ENCODE measurements around the gene IPO5.
"Not testable (repeated sequence)": the region's sequence is repeated elsewhere in the genome, so short reads cannot be mapped to it uniquely, and the experiment has no call there.

The IPO5 gene

DNA sequence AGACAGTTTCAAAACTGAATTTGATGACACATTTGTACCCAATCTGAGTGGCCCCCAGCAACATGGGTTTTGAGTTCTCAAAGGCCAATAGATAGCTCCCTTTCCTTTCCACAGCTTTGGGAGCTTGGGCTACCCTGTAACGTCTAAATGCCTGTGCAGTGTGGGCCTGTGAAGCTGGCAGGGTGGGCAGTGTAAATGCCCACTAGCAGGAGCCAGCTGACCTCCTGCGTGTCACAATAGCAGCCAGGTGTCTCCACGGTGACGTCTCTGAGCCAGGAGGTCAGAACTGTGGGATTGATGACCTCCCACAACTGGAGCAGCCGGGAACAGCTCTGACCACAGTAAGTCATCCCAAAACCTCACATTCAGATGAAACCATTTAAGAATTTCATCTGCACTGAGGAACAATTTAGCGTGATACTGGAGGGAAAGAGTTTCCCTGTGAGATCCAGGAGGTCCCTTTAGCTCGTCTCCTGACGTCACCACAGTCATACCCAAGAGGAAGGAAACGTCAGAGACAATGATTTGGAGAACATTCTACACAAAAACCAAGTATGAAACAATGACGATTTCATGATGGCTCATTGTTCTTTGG lies at the start of gene IPO5:
TSS of gene IPO5 (plus strand) at position 300 of the 595 bp plus-strand sequence. CDS start 23,022 bp downstream, outside the sequence.
- DNase-seq, result no peak

DNA sequence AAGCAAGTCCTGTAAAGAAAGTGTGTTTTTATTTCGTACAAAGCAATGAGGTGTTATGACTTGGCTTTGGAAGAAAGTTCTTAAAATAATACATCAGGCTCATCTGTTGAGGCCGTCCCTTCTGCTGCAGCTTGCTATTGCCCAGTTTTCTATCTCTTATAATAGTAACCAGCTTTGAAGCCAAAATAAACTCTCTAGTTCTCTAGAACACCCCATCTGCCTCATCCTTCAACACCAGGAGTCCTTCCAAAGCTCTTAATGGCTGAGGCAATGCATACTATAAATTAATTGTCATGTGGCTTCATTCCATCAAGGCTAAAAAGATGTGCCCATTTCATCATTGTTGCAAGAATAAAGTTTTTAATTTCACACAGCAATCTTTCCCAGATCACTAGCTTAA lies 49.4 kb upstream of the IPO5 start:
- DNase-seq, result no peak

- no peak for DNase-seq
Observed at GRCh38 chr13:97905517-97905916, 48.0 kb upstream of the IPO5 start.

GRCh38 chr13:97911311-97912138 lies 42.0 kb upstream of the IPO5 start:
- DNase-seq, result no peak

DNA sequence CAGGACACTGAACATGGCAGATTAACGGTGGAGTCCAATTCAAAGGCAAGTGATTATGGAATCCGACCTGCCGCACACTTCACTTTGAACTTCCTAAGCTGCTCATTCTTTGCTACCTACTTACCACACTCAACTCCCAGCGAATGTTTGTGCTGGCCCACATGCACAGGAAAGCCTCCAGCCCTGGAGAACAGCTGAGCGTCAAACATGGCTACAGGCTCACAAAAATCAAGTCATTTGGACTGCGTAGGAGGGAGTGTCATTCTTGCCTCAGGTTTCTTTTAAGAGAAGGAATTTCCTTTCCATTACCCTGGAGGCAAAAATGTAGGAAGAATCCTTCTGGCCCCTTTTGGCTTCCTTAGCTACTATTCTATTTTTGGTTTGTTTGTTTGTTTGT lies 41.3 kb upstream of the IPO5 start:
- no peak for DNase-seq

GRCh38 chr13:97913206-97913605 lies 40.3 kb upstream of the IPO5 start:
- DNase-seq, result no peak

DNA sequence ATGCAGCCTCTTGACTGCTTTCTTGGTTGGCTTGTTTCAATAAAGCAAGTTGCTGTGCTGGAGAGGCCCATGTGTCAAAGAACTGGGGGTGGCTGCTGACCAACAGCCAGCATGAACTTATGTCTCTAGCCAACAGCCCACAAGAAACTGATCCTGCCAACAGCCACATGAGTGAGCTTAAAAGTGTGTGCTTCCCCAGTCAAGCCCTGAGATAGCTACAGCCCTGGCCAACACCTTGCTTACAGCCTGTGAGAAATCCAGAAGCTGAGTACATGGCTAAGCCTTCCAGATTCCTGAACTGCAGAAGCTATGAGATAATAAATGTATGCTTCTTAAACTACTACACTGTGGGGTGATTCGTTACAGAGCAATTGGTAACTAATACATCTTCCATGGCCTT lies 38.9 kb upstream of the IPO5 start:
- DNase-seq, result no peak

GRCh38 chr13:97921176-97921816 lies 32.2 kb upstream of the IPO5 start:
- DNase-seq, result no peak

GRCh38 chr13:97928301-97928700 lies 25.2 kb upstream of the IPO5 start:
- DNase-seq, result no peak

DNA sequence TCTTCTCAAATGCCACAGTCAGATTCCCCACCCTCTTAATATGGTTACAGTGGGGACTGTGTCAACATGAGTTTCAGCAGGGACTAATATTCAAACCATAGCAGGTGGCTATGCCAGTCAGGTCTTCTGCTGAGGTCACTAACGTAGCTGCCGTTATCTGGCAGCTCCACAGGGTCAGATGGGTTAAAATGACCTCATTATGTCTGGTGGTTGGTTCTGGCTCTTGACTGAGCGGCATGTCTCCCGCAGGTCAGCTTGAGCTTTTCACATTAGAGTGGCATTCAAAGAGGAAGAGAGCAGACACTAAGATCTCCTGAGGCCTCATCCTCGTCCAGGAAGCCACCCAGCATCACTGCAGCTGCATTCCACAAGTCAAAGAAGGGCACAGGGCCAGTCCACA lies 21.4 kb upstream of the IPO5 start:
- peak; percentile 53 for DNase-seq

GRCh38 chr13:97932647-97933046 lies 20.8 kb upstream of the IPO5 start:
- no peak for DNase-seq

- DNase-seq, result no peak
Observed at GRCh38 chr13:97933776-97934175, 19.7 kb upstream of the IPO5 start.

DNA sequence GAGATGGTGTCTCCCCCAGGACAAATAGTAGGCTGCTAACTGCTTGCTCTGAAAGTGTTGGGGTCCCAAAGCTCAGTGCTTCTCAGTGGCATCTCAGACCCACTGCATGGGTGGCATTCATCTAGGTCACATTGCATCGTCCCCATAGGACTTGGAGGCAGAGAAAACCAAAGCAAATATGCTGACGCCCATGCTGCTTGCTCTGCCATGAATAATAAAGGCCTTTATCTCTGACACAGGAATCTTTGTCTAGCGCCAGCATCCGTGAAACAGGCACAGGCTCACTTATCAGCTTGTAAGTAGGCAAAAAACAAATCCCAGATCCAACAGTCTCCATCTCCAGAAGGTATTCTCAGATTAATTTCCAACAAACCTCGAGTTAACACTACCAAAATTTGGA lies 18.9 kb upstream of the IPO5 start:
- peak; percentile 86 for DNase-seq

DNA sequence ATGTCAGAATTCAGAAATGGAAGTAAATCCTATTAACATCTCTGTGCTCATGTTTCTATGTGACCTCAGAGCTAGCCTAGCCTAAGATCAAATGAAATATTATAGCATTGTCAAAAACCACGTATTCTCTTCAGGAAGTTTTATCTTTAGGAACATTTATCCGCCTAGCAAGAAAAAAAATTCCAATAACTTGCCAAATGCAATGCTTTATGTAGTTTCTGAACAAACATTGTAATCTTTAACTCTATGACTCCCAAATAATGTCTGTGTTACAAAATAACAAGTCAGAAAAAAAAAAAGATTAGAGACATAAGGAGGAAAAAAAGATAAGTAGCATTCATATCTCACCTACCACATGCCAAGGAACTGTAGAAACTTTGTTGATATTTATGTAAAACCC lies 18.4 kb upstream of the IPO5 start:
- DNase-seq, result no peak

DNA sequence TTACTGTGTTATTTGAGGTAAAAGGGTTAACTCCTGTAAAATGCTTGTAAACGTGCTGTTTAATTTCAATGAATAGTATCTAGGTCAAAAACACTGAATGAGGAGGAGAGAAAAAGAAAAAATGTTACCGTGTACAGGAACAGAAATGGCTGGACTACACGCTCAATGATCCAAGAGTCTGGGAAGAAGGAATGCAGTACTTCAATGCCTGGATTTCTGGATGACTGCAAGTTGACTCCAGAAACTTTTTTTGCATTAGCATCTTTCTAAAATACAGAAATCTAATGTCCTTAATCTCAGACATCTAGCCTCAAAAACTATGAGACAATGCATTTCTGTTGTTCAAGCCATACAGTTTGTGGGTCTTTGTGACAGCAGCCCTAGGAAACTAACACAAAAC lies 17.4 kb upstream of the IPO5 start:
- DNase-seq, result no peak

GRCh38 chr13:97938706-97939475 lies 14.6 kb upstream of the IPO5 start:
- no peak for DNase-seq

DNA sequence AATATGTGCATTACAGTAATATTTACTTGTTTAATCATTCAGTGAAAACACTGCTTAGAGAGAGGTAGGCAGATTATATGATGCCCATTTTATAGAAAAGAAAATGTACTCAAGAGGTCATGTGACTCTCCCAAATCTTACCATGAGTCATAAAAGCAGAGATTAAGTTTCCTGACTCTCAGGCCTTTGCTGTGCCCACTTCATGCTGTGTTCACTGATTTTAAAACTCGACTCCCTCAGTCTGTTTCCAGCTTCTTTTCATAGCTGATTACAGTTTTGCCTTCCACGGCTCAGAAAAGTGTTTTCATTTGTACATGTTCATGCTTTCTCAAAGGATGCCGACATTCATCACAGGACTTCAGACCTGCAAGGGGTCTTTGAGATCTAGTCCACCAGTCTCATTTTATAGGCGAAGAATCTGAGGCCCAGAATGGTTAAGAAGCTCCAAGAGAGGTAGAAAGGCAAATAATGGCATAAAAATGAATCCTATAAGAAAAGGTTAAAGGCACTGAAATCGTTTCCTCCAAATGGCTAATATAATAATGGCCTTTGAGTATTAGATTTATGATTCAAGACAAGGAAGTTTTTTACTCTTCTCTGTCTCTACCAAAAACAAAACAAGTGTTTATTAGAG lies 9.0 kb upstream of the IPO5 start:
- no peak for DNase-seq

- no peak for DNase-seq
Observed at GRCh38 chr13:97945342-97945741, 8.1 kb upstream of the IPO5 start.

DNA sequence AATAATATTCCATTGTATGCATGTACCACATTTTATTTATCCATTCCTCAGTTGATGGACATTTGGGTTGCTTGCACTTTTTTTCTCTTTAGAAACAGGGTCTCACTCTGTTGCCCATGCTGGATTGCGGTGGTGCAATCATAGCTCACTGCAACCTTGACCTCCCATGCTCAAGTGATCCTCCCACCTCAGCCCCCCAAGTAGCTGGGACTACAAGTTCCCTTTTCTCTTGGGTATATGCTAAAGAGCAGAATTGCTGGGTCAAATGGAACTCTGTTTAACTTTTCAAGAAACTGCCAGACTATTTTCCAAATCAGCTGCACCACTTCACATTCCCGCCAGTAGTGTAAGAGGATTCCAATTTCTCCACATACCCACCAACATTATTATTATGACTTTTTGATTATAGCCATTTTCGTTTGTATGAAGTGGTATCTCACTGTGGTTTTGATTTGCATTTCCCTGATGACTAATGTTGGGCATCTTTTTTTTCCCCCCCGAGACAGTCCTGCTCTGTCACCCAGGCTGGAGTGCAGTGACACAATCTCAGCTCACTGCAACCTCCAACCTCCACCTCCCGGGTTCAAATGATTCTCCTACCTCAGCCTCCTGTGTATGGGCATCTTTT lies 7.6 kb upstream of the IPO5 start:
- no peak for DNase-seq

DNA sequence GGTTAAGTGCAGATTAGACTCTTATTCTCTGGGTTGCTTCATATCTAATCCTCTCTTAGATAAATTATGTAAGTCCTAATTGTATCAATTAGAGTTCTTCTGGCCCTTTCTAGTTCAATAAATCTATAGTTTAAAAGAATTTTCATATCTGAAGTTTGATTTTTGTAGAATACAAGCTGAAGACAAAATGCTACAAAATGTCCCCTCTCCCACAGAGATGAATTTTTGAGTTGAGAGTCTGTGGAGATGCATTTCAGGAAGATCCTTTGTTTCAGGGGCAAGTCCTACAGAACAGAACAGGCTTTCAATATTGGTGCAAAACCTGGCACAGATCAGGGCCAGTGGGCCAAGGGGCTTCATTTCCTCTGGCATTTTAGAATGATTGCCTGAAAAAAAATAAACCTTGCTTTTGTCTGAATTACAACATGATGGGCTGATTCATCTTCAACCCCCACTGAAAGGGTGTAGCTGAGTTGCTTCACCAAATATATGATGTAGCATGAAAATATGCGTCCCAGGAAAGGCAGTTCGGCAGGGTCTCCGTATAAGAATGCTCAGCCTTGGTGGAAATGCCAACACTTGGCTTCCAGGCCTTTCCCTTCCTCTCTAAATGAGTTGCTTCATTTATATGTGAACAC lies 6.4 kb upstream of the IPO5 start:
- no peak for DNase-seq

GRCh38 chr13:97948041-97948440 lies 5.4 kb upstream of the IPO5 start:
- no peak for DNase-seq

DNA sequence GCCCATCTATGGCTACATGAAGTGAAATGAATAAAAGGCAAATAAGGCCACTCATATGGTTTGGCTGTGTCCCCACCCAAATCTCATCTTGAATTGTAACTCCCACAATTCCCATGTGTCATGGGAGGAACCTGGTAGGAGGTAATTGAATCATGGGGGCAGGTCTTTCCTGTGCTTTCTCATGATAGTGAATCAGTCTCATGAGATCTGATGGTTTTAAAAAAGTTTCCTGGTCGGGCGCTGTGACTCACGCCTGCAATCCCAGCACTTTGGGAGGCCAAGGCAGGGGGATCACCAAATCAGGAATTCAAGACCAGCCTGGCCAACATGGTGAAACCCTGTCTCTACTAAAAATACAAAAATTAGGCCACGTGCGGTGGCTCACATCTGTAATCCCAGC lies 4.2 kb upstream of the IPO5 start:
- not testable (repeated sequence) for DNase-seq
